GM19099 (cell line): ENCODE data around the gene VAV2.

ENCODE experiments used
- POLR2A ChIP-seq: IDR thresholded peaks from 3 replicates; pipeline ENCODE4 v1.6.1; 2011; ENCODE audit warnings: low read depth; ENCODE audit not compliant: insufficient read length; ENCODE audit errors: extremely low read depth

The VAV2 gene

GRCh38 chr9:133733796-133734533 is 258.2 kb downstream of the VAV2 start:
- no peak for TF ChIP-seq POLR2A

- TF ChIP-seq POLR2A, result no peak
These were observed 258.7 kb downstream of the VAV2 start for GRCh38 chr9:133733421-133733795.

DNA sequence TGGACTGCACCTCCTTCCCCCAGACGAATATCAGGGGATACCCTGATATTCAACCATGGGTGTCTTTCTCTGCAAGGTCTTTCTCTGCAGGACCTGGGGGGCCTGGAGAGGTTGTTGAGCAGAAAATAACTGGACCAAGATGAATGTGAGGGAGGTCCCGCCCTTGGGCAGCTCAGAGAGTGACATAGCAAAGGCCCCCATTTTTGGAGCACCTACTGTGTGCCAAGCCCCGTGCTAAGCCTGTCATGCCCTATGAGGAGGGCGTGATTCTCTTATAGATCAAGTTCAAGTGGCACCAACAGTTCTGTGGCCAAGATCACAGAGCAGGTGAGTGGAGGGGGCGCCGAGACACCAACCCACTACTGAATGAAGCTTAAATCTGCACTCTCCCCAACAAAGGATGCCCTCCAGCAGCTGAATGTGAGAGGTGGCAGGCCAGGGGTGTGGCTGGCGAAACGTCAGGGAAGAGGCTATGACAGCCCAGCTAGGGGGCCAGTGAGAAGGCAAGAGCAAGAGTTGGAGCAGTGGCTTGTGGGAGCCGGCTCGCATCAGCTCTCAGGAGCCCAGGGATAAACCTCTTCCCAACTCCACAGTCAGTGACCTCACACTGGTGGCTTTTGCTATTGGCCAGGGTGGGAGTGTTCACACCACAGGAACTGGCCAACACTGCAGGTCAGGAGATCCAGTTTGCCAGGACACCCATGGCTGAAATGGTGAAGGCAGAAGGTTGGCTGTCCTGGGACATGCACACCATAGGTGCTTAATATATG is 259.3 kb downstream of the VAV2 start:
- no peak for TF ChIP-seq POLR2A

DNA sequence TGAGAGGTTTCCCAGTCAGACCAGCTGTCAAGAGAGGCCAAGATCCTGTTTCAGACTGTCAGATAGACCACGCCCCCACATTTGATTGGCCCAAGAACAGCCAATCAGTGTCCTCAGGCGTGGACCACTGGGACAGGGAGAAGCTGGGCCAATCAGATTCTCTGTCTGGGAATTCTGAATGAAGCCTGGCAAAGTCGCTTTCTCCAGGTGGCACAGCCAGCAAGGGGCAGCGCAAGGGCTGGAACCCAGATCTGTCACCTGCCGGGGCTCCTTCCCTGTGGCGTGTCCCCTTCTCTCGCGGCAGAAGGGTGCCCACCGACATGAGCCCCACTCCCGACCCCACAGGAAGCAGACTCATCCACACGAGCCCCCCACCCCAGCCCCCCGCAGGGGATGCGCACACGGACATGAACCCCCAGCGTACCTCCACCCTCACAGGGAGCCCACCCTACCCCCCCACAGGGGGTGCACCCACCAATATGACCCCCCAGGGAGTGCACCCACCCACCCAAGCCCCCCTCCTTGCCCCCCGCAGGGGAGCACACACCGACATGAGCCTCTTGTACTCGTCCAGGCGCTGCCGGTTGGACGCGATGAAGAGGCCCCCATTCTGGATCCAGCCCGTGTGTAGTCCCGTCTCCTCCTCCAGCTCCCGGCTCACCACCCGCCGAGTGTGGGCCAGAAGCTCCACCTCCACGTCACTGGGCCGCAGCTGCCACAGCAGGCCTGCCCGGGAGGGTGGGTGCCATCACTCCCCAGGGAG is 260.1 kb downstream of the VAV2 start:
- no peak for TF ChIP-seq POLR2A

DNA sequence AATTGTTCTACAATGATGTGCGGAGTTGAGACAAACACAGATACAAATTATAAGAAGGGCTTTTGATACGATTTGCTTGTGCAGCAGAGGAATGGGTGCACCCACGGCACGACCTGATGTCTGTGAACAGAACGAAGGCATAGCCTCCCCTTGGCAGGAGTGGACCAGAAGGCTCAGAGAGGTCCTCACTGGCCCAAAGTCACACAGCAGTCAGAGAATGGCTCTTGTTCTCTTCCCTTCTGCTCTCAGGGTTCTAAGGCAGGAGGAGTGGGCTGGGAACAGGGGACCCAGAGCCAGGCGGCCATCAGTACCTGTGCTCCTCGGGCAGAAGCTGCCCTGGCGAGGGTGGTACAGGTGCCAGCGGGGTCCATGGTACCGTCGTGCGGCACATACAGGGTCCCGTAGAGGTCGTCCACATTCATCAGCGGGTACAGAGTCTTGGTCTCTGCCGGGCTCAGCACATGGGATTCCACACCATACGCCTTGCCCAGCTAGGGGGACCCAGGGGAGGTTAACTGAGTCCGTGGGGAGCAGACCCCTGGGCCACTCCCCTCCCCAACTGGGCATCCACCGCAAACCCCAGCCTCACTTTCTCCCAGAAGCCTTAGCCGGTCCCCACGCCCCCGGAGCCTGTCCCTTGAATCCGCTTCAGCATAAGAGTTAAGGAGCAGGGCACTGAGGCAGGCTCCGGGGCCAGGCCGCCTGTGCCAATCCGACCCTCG is 261.0 kb downstream of the VAV2 start:
- no peak for TF ChIP-seq POLR2A

DNA sequence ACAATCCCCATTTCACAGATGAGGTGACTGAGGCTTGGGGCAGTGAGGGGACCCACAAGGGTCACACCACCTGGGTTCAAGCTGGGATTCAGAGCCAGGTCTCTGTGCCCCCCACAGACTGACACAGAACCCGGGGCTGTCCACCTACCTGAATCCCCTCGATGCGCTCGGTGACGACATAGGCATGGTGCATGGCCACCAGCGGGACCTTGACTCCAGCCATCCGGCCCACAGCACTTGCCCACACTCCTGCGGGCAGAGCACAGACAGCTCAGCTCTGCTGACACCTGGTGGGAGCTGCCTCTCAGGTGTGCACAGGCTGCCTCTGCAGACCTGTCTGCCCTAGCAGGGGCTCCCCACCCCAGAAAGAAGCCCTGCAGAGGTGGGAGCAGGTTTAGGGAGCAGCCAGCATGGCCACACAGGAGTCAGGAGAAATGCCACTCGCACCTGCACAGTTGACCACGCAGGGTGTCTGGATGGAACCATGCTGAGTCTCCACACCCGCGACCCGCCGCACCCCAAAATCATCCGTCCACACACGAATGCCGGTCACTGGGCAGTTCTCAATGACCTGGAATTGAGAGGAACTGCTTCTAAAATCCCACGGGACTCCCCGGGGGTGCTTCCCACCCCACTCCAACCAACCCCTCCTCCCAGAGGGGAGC is 262.4 kb downstream of the VAV2 start:
- TF ChIP-seq POLR2A, result no peak

GRCh38 chr9:133728856-133729616 is 263.1 kb downstream of the VAV2 start:
- TF ChIP-seq POLR2A, result no peak

DNA sequence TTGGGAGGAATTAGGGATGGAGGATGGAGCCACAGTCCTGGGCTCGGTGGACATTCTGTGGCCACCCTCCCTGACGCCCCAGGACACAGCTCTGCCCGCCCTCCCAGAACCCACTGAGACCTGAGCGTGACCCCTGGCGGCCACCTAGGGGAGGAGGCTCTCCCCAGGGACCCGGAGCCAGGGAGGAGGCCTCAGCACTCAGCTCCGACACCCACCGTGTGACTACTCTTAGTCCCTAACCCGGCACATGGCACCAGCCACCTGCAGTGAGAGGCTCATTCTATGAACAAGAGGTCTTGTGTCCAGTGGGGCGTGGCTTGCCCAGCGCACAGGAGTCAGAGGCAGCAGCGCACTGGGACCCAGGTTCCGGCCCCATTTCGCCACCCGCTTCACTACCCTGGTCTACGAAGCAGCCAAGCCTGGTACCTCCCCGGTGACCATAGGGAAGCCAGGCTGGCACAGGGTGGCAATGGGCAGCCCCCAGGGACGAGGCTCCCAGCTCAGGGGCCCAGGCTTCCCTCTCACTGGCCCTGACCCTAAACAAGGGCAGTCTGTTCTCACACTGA is 264.2 kb downstream of the VAV2 start:
- TF ChIP-seq POLR2A, result no peak

DNA sequence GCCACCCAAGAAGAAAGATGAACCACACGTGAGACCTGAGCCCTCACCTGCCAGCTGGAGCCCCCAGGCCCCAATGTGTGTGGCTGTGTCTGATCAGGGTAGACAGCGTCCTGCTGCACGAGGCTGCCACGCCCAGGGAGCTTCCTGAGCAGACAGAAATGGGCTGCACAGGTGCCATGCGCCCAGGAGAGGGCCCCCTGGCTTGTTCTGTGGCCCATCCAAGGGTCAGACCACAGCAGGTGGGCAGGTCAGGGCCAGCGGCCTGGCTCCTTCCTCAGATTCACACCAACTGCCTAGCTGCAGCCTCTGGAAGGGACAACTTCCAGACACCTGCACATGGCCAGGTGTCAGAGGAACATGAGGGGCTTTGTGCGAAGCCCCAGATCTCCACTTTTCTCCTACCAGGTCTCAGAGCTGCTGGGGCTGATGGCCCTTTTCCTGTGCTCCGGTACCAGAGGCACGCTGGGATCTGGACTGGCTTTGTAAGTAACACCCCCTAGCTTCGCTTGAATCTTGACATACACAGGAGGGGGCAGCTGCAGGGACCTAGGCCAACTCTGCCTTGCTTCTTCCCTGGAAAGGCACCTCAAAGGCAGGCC is 264.7 kb downstream of the VAV2 start:
- TF ChIP-seq POLR2A, result no peak

DNA sequence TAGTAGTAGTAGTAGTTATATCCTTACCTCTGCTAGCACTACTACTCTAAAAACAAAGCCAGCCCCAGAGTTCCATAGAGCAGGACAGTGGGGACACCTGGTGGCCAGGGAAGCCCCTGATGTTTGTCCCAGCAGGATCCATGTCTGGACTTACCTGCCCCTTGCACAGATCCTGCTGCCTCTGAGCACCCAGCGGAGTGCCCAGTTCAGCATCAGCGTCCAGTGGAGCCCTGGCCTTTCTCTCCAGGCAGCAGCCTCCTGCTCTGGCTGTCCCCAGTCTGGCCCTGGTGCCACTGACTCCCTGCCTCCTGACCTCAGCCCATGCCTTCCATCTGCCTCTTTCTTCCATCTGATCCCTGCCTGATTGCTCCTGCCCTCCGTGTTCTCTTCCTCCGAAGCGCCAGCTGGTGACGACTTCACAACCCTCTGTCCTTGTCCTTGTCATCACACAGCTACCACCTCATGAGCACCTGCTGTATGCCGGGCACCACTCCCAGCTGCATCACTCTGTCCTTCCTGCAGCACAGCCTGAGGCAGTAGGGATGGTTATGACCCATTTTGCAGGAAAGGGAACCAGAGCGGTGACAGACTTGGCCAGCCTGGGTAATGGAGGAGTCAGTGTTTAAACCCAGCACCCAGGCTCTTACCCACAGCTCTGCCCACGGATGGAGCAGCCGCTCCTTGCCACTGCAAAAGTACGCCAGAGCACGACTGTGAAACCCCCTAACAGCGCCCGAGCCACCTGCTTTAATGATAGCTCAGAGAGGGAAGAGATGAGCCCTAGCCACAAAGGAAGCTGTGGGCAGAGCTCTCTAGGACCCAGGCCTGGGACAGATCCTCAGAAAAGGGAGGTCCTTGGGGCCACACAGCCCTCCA is 265.5 kb downstream of the VAV2 start:
- no peak for TF ChIP-seq POLR2A

GRCh38 chr9:133725886-133726285 is 266.2 kb downstream of the VAV2 start:
- no peak for TF ChIP-seq POLR2A
